ENCODE results near the gene RAB44. TPM values are rescaled to one million over a fixed set of nuclear protein-coding genes. Genes with fewer than 3 reads are reported as not detected.

The RAB44 gene
- total and polyA plus RNA-seq, 2 donors (not counting 1 experiment from before 2014, with no cell fraction given): 0.15 to 0.16 TPM

DNA sequence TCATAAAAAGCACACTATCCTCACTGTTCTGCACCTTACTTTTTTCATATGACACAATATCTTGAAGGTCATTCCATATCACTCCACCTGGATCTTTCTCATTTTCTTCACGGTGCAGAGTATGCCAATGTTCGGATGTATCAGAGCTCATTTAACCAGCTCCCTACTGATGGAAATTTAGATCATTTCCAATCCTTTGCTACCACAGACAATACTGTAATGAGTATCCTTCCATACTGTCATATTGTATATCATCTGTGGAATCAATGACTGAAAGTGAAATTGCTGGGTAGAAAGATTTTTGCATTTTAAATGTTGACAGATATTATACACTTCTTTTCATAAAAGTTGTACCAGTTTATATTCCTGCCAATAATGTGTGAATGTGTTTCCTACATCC lies 2.2 kb upstream of the RAB44 start:
- H3K4me1 ChIP-seq (ENCODE audit: control insufficient read depth in 2 of 2, insufficient read depth in 2 of 2, low read length in 2 of 2): peaks cover 52 to 54% of the 10 kb centered on the region in 2 donors
- intact Hi-C loops (cut with micrococcal nuclease): loop anchor here (2.0 kb wide), 1 partner anchor 13 kb away; no protein-coding TSS in a partner anchor
- no peaks in the 10 kb centered on the region for H3K9me3 Mint-ChIP-seq (ENCODE audit: insufficient read depth)
- DNase-seq: no peak
- no peak overlapping the region for H2AFZ ChIP-seq (ENCODE audit: insufficient read depth, low read depth, low read length, poor library complexity, severe bottlenecking)
- POLR2A ChIA-PET: interaction anchor here (1.0 kb wide), 1 partner anchor 15 kb away, joined by 3 read pairs; no protein-coding TSS in a partner anchor
- H4K20me1 ChIP-seq (ENCODE audit: control insufficient read depth, insufficient read depth, low read length, poor library complexity, severe bottlenecking): no peaks in the 10 kb centered on the region
- H3K9ac ChIP-seq (ENCODE audit: low read length): no peak overlapping the region
- TF ChIP-seq, protein P1, sequence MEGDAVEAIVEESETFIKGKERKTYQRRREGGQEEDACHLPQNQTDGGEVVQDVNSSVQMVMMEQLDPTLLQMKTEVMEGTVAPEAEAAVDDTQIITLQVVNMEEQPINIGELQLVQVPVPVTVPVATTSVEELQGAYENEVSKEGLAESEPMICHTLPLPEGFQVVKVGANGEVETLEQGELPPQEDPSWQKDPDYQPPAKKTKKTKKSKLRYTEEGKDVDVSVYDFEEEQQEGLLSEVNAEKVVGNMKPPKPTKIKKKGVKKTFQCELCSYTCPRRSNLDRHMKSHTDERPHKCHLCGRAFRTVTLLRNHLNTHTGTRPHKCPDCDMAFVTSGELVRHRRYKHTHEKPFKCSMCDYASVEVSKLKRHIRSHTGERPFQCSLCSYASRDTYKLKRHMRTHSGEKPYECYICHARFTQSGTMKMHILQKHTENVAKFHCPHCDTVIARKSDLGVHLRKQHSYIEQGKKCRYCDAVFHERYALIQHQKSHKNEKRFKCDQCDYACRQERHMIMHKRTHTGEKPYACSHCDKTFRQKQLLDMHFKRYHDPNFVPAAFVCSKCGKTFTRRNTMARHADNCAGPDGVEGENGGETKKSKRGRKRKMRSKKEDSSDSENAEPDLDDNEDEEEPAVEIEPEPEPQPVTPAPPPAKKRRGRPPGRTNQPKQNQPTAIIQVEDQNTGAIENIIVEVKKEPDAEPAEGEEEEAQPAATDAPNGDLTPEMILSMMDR (IDR thresholded peaks at IDR 0.05): no peak
- no peak for TF ChIP-seq EZH2 (IDR thresholded peaks at IDR 0.05; ENCODE audit: borderline replicate concordance, insufficient read depth, low read depth, low read length, poor library complexity, severe bottlenecking)
- H3K4me2 ChIP-seq (replicated peaks; ENCODE audit: low read depth, low read length, poor library complexity, severe bottlenecking): no peak overlapping the region
- peak overlapping the region; percentile 70 for H3K27ac Mint-ChIP-seq
- no peaks in the 10 kb centered on the region for H3K27me3 ChIP-seq (replicated peaks in 1 of 4; ENCODE audit: control extremely low read depth in 1 of 4, control insufficient read depth in 3 of 4, insufficient read depth in 4 of 4, low read length in 3 of 4)
- peaks cover 70% of the 10 kb centered on the region for H3K4me1 Mint-ChIP-seq
- H3K79me2 ChIP-seq (ENCODE audit: control insufficient read depth, insufficient read depth, low read length): peaks cover 6% of the 10 kb centered on the region
- no peak for ATAC-seq (ENCODE audit: low read depth)
- CTCF ChIA-PET: interaction anchor here (1.6 kb wide), 1 partner anchor 64 kb away, joined by 4 read pairs; no protein-coding TSS in a partner anchor
- H3K36me3 ChIP-seq (replicated peaks in 1 of 2; ENCODE audit: control extremely low read depth in 1 of 2, control insufficient read depth in 1 of 2, extremely low read depth in 1 of 2, insufficient read depth in 2 of 2, low read length in 1 of 2): no peaks in the 10 kb centered on the region
- H3K27ac ChIP-seq (ENCODE audit: low read length in 2 of 2): peak overlapping the region in 1 of 2 donors; percentile 34
- H3K9me3 ChIP-seq (ENCODE audit: control extremely low read depth in 1 of 3, control insufficient read depth in 2 of 3, insufficient read depth in 1 of 3, low read length in 2 of 3): peaks cover 0 to 7% (median 0%) of the 10 kb centered on the region in 3 donors
- peak overlapping the region; percentile 15 for H3K4me3 Mint-ChIP-seq
- H3K27me3 Mint-ChIP-seq: no peaks in the 10 kb centered on the region
- no peak overlapping the region for H3K4me3 ChIP-seq (ENCODE audit: control extremely low read depth in 1 of 5, extremely low read depth in 1 of 5, insufficient read depth in 1 of 5, low read depth in 2 of 5, low read length in 4 of 5)
- no CpG with 5 or more reads among the region's 2 CpGs for WGBS (ENCODE audit: insufficient coverage)

DNA sequence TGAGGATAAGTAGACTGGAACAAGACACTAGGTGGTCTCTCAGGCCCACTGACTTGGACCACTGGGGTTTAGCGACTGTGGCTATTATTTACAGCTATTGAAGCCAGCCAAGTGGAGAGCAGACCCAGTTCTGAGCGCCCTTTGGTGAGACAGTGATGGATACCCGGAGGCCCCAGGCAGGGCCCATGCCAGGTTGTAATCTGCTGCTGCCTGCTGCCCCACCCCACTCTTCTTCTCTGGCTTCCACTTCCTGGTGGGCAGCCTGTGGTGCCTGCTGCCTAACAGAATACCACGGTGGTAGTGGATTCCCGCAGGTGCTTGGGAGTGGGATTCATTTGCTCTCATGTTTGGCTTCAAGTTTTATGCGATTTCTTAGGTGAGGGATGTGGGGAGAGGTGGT lies 570 bp downstream of the RAB44 start:
- Histone ChIP-seq H3K9ac (ENCODE audit: low read length) (no peak overlapping the region), H3K4me1 (ENCODE audit: control insufficient read depth in 2 of 2, insufficient read depth in 2 of 2, low read length in 2 of 2) (peaks cover 37 to 40% of the 10 kb centered on the region in 2 donors), H3K27me3 (replicated peaks in 1 of 4; ENCODE audit: control extremely low read depth in 1 of 4, control insufficient read depth in 3 of 4, insufficient read depth in 4 of 4, low read length in 3 of 4) (no peaks in the 10 kb centered on the region), H3K79me2 (ENCODE audit: control insufficient read depth, insufficient read depth, low read length) (peaks cover 6% of the 10 kb centered on the region), H2AFZ (ENCODE audit: insufficient read depth, low read depth, low read length, poor library complexity, severe bottlenecking) (no peak overlapping the region), H3K9me3 (ENCODE audit: control extremely low read depth in 1 of 3, control insufficient read depth in 2 of 3, insufficient read depth in 1 of 3, low read length in 2 of 3) (peaks cover 0 to 7% (median 0%) of the 10 kb centered on the region in 3 donors), H3K4me2 (replicated peaks; ENCODE audit: low read depth, low read length, poor library complexity, severe bottlenecking) (no peak overlapping the region), H3K27ac (ENCODE audit: low read length in 2 of 2) (no peak overlapping the region), H4K20me1 (ENCODE audit: control insufficient read depth, insufficient read depth, low read length, poor library complexity, severe bottlenecking) (no peaks in the 10 kb centered on the region), H3K4me3 (ENCODE audit: control extremely low read depth in 1 of 5, extremely low read depth in 1 of 5, insufficient read depth in 1 of 5, low read depth in 2 of 5, low read length in 4 of 5) (no peak overlapping the region), H3K36me3 (replicated peaks in 1 of 2; ENCODE audit: control extremely low read depth in 1 of 2, control insufficient read depth in 1 of 2, extremely low read depth in 1 of 2, insufficient read depth in 2 of 2, low read length in 1 of 2) (no peaks in the 10 kb centered on the region)
- intact Hi-C loops (cut with micrococcal nuclease): no loop called here
- no peak for TF ChIP-seq EZH2 (IDR thresholded peaks at IDR 0.05; ENCODE audit: borderline replicate concordance, insufficient read depth, low read depth, low read length, poor library complexity, severe bottlenecking)
- TF ChIP-seq, protein P1 (IDR thresholded peaks at IDR 0.05): no peak
- ATAC-seq (ENCODE audit: low read depth) (no peak), DNase-seq (no peak)
- Mint-ChIP-seq H3K9me3 (ENCODE audit: insufficient read depth) (no peaks in the 10 kb centered on the region), H3K4me1 (peaks cover 55% of the 10 kb centered on the region), H3K27me3 (no peaks in the 10 kb centered on the region), H3K27ac (peak overlapping the region; percentile 34), H3K4me3 (no peak overlapping the region)
- 94% methylated on average over 4 of the region's 6 CpGs for WGBS (ENCODE audit: insufficient coverage)
- ChIA-PET POLR2A (no interaction called here), CTCF (interaction anchor here (1.1 to 1.5 kb wide), 3 partner anchors 14 to 75 kb away, joined by 4 to 5 read pairs (median 4); no protein-coding TSS in a partner anchor)
